Fibroblast of mammary gland (primary cell): ENCODE measurements around the gene WDPCP.

Experiments
- DNase-seq: peaks from one replicate; pipeline ENCODE4 v3.0.0-alpha.2; 2010; ENCODE audit warnings: low read depth
- H3K4me3 ChIP-seq: 2 replicates; pipeline ENCODE4 v1.5.1; 2011; ENCODE audit warnings: low read depth, mild to moderate bottlenecking, low read length, moderate library complexity; ENCODE audit not compliant: control insufficient read depth
- CTCF ChIP-seq: conservative IDR thresholded peaks from 2 replicates; pipeline ENCODE4 v1.5.1; 2011; ENCODE audit warnings: low read depth, low read length, inconsistent platforms; ENCODE audit not compliant: control insufficient read depth, insufficient read depth

The WDPCP gene

GRCh38 chr2:63127594-63127993, 460.7 kb downstream of the WDPCP start:
- no peak for DNase-seq
- no peak for TF ChIP-seq CTCF

GRCh38 chr2:63124850-63125249, 463.4 kb downstream of the WDPCP start:
- no peak for DNase-seq
- no peak for TF ChIP-seq CTCF
- no peak overlapping the region for H3K4me3 ChIP-seq

More at GRCh38 chr2:63127594-63127993, 460.7 kb downstream of the WDPCP start:
- H3K4me3 ChIP-seq, result no peak overlapping the region

GRCh38 chr2:63124218-63124617, 464.1 kb downstream of the WDPCP start:
- TF ChIP-seq CTCF, result no peak
- H3K4me3 ChIP-seq, result no peak overlapping the region
- DNase-seq, result peak; percentile 1

- no peak overlapping the region for H3K4me3 ChIP-seq
- DNase-seq, result no peak
- no peak for TF ChIP-seq CTCF
Measured at GRCh38 chr2:63122921-63123320, 465.4 kb downstream of the WDPCP start.

GRCh38 chr2:63121055-63121834, 467.0 kb downstream of the WDPCP start:
- TF ChIP-seq CTCF, result no peak
- no peak for DNase-seq
- no peak overlapping the region for H3K4me3 ChIP-seq

GRCh38 chr2:63118821-63119220, 469.5 kb downstream of the WDPCP start:
- TF ChIP-seq CTCF, result no peak
- no peak overlapping the region for H3K4me3 ChIP-seq
- no peak for DNase-seq
